Esophagus muscularis mucosa (tissue), 4 donors: ENCODE results near the gene MTMR12. TPM values are rescaled to one million over a fixed set of nuclear protein-coding genes. Genes with fewer than 3 reads are reported as not detected.

Experiments used
- DNase-seq: peaks from one replicate; pipeline ENCODE4 v3.0.0-alpha.2; 2017; ENCODE audit errors: extremely low spot score
- H3K27ac ChIP-seq, 4 donors: fragments of 200-600 bp; sonication (generic); replicated peaks in 1 of 4; 1 replicate in 3 of 4; 2 replicates in 1 of 4; pipeline ENCODE4 v1.5.1; 2016 to 2019; ENCODE audit warnings: mild to moderate bottlenecking in 1 of 4
- H3K27me3 ChIP-seq, 4 donors: fragments of 200-600 bp; sonication (generic); one replicate each; pipeline versions ENCODE4 v1.5.1 to v1.6.0; 2016 to 2019
- H3K36me3 ChIP-seq, 4 donors: fragments of 200-600 bp; sonication (generic); one replicate each; pipeline ENCODE4 v1.5.1; 2016 to 2019
- H3K4me1 ChIP-seq, 4 donors: fragments of 200-600 bp; sonication (generic); one replicate each; pipeline ENCODE4 v1.5.1; 2016 to 2019
- H3K4me3 ChIP-seq, 4 donors: fragments of 200-600 bp; sonication (generic); 1 replicate in 2 of 4; 2 replicates in 2 of 4; pipeline ENCODE4 v1.5.1; 2016 to 2019; ENCODE audit warnings: mild to moderate bottlenecking in 4 of 4, moderate library complexity in 1 of 4
- H3K9me3 ChIP-seq, 4 donors: fragments of 200-600 bp; sonication (generic); 1 replicate in 3 of 4; 2 replicates in 1 of 4; pipeline ENCODE4 v1.5.1; 2016 to 2019
- CTCF ChIP-seq, 3 experiments: fragments of 200-600 bp in 2 of 3; fragments of 450-650 bp in 1 of 3; sonication (generic) in 2 of 3; IDR thresholded peaks; one replicate each; pipeline ENCODE4 v1.5.1; 2017 to 2019; ENCODE audit warnings: antibody characterized with exemption in 3 of 3, mild to moderate bottlenecking in 2 of 3, moderate library complexity in 1 of 3
- EP300 ChIP-seq: sonication (generic); formaldehyde crosslinking; IDR thresholded peaks from one replicate; pipeline ENCODE4 v1.6.1; 2017; ENCODE audit warnings: antibody characterized with exemption
- POLR2A ChIP-seq: fragments of 450-650 bp; IDR thresholded peaks from one replicate; pipeline ENCODE4 v1.6.1; 2017; ENCODE audit warnings: antibody characterized with exemption, moderate library complexity, mild to moderate bottlenecking, low read depth
- POLR2AphosphoS5 ChIP-seq, 2 donors: sonication (generic); formaldehyde crosslinking; IDR thresholded peaks; one replicate each; pipeline ENCODE4 v1.6.1; 2017; ENCODE audit warnings: antibody characterized with exemption in 2 of 2
- WGBS: methylation state at CpG from one replicate; pipeline ENCODE4 v1.1.5; 2018; 5-methylcytosine and 5-hydroxymethylcytosine counted together
- intact Hi-C: fragments of 100-400 bp; cut with DNase I; formaldehyde crosslinking; loops from one replicate; pipeline ENCODE4 v1.15.1; 2023
- total RNA-seq, 4 donors: library from RNA; depleted of rRNA; stranded (reverse); fragments of >200 nt; gene quantifications; one replicate each; pipeline versions ENCODE4 v1.1.0 to v1.2.1, GENCODE V29; 2016

Gene MTMR12
- total RNA-seq, 4 donors from 2014 or later, result 49.9 to 94.0 (median 63.8) TPM

GRCh38 chr5:32311404-32312196, 1.1 kb downstream of the MTMR12 start:
- Histone ChIP-seq H3K9me3 (no peaks in the 10 kb centered on the region), H3K27me3 (no peaks in the 10 kb centered on the region), H3K27ac (peak overlapping the region; percentile 94 to 100 (median 99)), H3K4me1 (peaks cover 43 to 63% (median 60%) of the 10 kb centered on the region in 4 donors), H3K4me3 (peak overlapping the region; percentile 61 to 99 (median 96)), H3K36me3 (no peaks in the 10 kb centered on the region)
- TF ChIP-seq CTCF (IDR thresholded peaks at IDR 0.05) (no peak), EP300 (no peak), POLR2A (no peak), POLR2AphosphoS5 (IDR thresholded peaks at IDR 0.05) (no peak)
- DNase-seq, result no peak
- intact Hi-C loops, result loop anchor here (5.0 to 10.0 kb wide), 3 partner anchors 79 to 217 kb away; partner anchors contain the start of gene GOLPH3
- 28% methylated on average over 16 of the region's 16 CpGs for WGBS

- intact Hi-C loops, result loop anchor here (5.0 to 10.0 kb wide), 3 partner anchors 77 to 215 kb away; partner anchors contain the start of gene GOLPH3
- Histone ChIP-seq H3K27me3 (no peaks in the 10 kb centered on the region), H3K9me3 (no peaks in the 10 kb centered on the region), H3K4me3 (no peak overlapping the region), H3K4me1 (peaks cover 43 to 72% (median 66%) of the 10 kb centered on the region in 4 donors), H3K36me3 (no peaks in the 10 kb centered on the region), H3K27ac (peak overlapping the region in 2 of 4 donors; percentile 10 to 51)
- no peak for DNase-seq
- TF ChIP-seq EP300 (no peak), POLR2A (no peak), CTCF (IDR thresholded peaks at IDR 0.05) (no peak), POLR2AphosphoS5 (IDR thresholded peaks at IDR 0.05) (no peak)
- 62% methylated on average over 6 of the region's 6 CpGs for WGBS
Measured at GRCh38 chr5:32309761-32310160, 3.0 kb downstream of the MTMR12 start.

GRCh38 chr5:32308946-32309345, 3.8 kb downstream of the MTMR12 start:
- Histone ChIP-seq H3K27ac (peak overlapping the region; percentile 46 to 61 (median 50)), H3K4me3 (no peak overlapping the region), H3K4me1 (peaks cover 43 to 74% (median 67%) of the 10 kb centered on the region in 4 donors), H3K27me3 (no peaks in the 10 kb centered on the region), H3K36me3 (no peaks in the 10 kb centered on the region), H3K9me3 (no peaks in the 10 kb centered on the region)
- 28% methylated on average over 3 of the region's 3 CpGs for WGBS
- TF ChIP-seq EP300, result no peak
- peak in 1 of 2 donors; percentile 34 for TF ChIP-seq POLR2AphosphoS5 (IDR thresholded peaks at IDR 0.05)
- no peak for DNase-seq
- intact Hi-C loops, result no loop called here

GRCh38 chr5:32307769-32308194, 5.0 kb downstream of the MTMR12 start:
- H3K4me1 ChIP-seq, result peaks cover 42 to 77% (median 72%) of the 10 kb centered on the region in 4 donors
- no peaks in the 10 kb centered on the region for H3K27me3 ChIP-seq
- no peaks in the 10 kb centered on the region for H3K36me3 ChIP-seq
- TF ChIP-seq POLR2A (no peak), EP300 (no peak), CTCF (IDR thresholded peaks at IDR 0.05) (no peak), POLR2AphosphoS5 (IDR thresholded peaks at IDR 0.05) (no peak)
- no peak overlapping the region for H3K4me3 ChIP-seq
- no peak for DNase-seq
- peak overlapping the region in 2 of 4 donors; percentile 10 to 61 for H3K27ac ChIP-seq
- H3K9me3 ChIP-seq, result no peaks in the 10 kb centered on the region
- 97% methylated on average over 4 of the region's 4 CpGs for WGBS
- intact Hi-C loops, result no loop called here

- Histone ChIP-seq H3K27me3 (no peaks in the 10 kb centered on the region), H3K36me3 (peaks cover 0 to 10% (median 0%) of the 10 kb centered on the region in 4 donors), H3K27ac (peak overlapping the region in 1 of 4 donors; percentile 10), H3K9me3 (no peaks in the 10 kb centered on the region), H3K4me3 (no peak overlapping the region), H3K4me1 (peaks cover 30 to 78% (median 66%) of the 10 kb centered on the region in 4 donors)
- 74% methylated on average over 5 of the region's 5 CpGs for WGBS
- no peak for DNase-seq
- intact Hi-C loops, result no loop called here
- TF ChIP-seq EP300, result no peak
- TF ChIP-seq POLR2AphosphoS5 (IDR thresholded peaks at IDR 0.05), result no peak
- TF ChIP-seq CTCF (IDR thresholded peaks at IDR 0.05), result no peak
- TF ChIP-seq POLR2A, result no peak
Measured at GRCh38 chr5:32304622-32305021, 8.1 kb downstream of the MTMR12 start.
